Keratinocyte (primary cell): ENCODE measurements around the gene RFC3.

ENCODE experiments used
- CTCF ChIP-seq, 3 experiments: IDR thresholded peaks in 1 of 3; conservative IDR thresholded peaks in 1 of 3; optimal IDR thresholded peaks in 1 of 3; 2 replicates in 2 of 3; 3 replicates in 1 of 3; pipeline versions ENCODE3 to v1.5.1; 2011; ENCODE audit warnings: low read length in 3 of 3, mild to moderate bottlenecking in 3 of 3, moderate library complexity in 2 of 3, control low read depth in 1 of 3, inconsistent platforms in 1 of 3; ENCODE audit not compliant: insufficient read depth in 2 of 3; ENCODE audit errors: extremely low read depth in 1 of 3
- EZH2 ChIP-seq: IDR thresholded peaks from one replicate; pipeline ENCODE4 v1.6.1; 2012; ENCODE audit warnings: inconsistent platforms, mild to moderate bottlenecking, low read length, moderate library complexity

- TF ChIP-seq CTCF (optimal IDR thresholded peaks at IDR 0.05 in 1 of 3, IDR thresholded peaks at IDR 0.05 in 1 of 3, conservative IDR thresholded peaks at IDR 0.05 in 1 of 3; ENCODE audit: extremely low read depth in 1 of 3, insufficient read depth in 2 of 3, low read length in 3 of 3) (no peak), EZH2 (no peak)
Measured at GRCh38 chr13:33782631-33783030, 35.3 kb upstream of the RFC3 start.
